Upper lobe of left lung (tissue), 6 donors: ENCODE results near the gene DCAF12L1. TPM values are rescaled to one million over a fixed set of nuclear protein-coding genes. Genes with fewer than 3 reads are reported as not detected.

Source experiments
- ATAC-seq, 2 donors: fragments of 200-7000 bp; cut with Tn5 transposase; one replicate each; pipeline ENCODE4 v1.9.1; 2022; ENCODE audit warnings: mild to moderate bottlenecking in 2 of 2, moderate library complexity in 2 of 2; ENCODE audit not compliant: low FRiP score in 2 of 2
- DNase-seq, 2 donors: peaks; one replicate each; pipeline ENCODE4 v3.0.0-alpha.2; 2019 to 2020
- H3K27ac ChIP-seq, 4 donors: fragments of 200-600 bp; sonication (generic); one replicate each; pipeline ENCODE4 v1.5.1; 2016 to 2019
- H3K27me3 ChIP-seq, 4 donors: fragments of 200-600 bp; sonication (generic); one replicate each; pipeline ENCODE4 v1.5.1; 2017 to 2019
- H3K36me3 ChIP-seq, 4 donors: fragments of 200-600 bp; sonication (generic); one replicate each; pipeline ENCODE4 v1.5.1; 2016 to 2019
- H3K4me1 ChIP-seq, 4 donors: fragments of 200-600 bp; sonication (generic); one replicate each; pipeline ENCODE4 v1.5.1; 2018 to 2019
- H3K4me3 ChIP-seq, 4 donors: fragments of 200-600 bp; sonication (generic); one replicate each; pipeline ENCODE4 v1.5.1; 2017 to 2019; ENCODE audit warnings: mild to moderate bottlenecking in 2 of 4, moderate library complexity in 1 of 4
- H3K9me3 ChIP-seq, 4 donors: fragments of 200-600 bp; sonication (generic); one replicate each; pipeline ENCODE4 v1.5.1; 2018 to 2019
- EP300 ChIP-seq, 4 donors: sonication (generic); formaldehyde crosslinking; IDR thresholded peaks; one replicate each; pipeline ENCODE4 v1.5.1; 2017; ENCODE audit warnings: antibody characterized with exemption in 4 of 4, control low read depth in 2 of 4
- POLR2A ChIP-seq, 4 donors: fragments of 450-650 bp; IDR thresholded peaks; one replicate each; pipeline ENCODE4 v1.5.1; 2016 to 2017; ENCODE audit warnings: antibody characterized with exemption in 4 of 4, mild to moderate bottlenecking in 2 of 4
- POLR2AphosphoS5 ChIP-seq, 2 donors: sonication (generic); formaldehyde crosslinking; IDR thresholded peaks; one replicate each; pipeline ENCODE4 v1.5.1; 2017; ENCODE audit warnings: antibody characterized with exemption in 2 of 2
- WGBS, 2 donors: methylation state at CpG; one replicate each; pipeline ENCODE4 v1.1.5; 2017 to 2018; 5-methylcytosine and 5-hydroxymethylcytosine counted together
- small RNA-seq, 4 donors: library from RNA; depleted of rRNA; stranded (forward); fragments of <200 nt; gene quantifications; one replicate each; pipeline ENCODE3, GENCODE V24; 2016
- total RNA-seq, 6 donors: library from RNA; depleted of rRNA in 4 of 6; stranded (reverse); fragments of >200 nt in 4 of 6; gene quantifications; one replicate each; pipeline versions ENCODE4 v1.1.0 to v1.2.1, GENCODE V29; 2016 to 2021
- TF ChIP-seq, protein P1 (sequence below), 6 experiments: fragments of 450-650 bp in 4 of 6; fragments of 200-600 bp in 2 of 6; sonication (generic) in 2 of 6; IDR thresholded peaks; one replicate each; pipeline ENCODE4 v1.5.1; 2016 to 2019; ENCODE audit warnings: antibody characterized with exemption in 6 of 6
- donor health status: DM: no; HTN: no; CAD: no; lungs with moderate emphysema.
- donor health status: DM: no; HTN: yes; CAD: no; lungs with severe emphysema.

DCAF12L1 gene
- total RNA-seq, 6 donors from 2014 or later = not detected

DNA sequence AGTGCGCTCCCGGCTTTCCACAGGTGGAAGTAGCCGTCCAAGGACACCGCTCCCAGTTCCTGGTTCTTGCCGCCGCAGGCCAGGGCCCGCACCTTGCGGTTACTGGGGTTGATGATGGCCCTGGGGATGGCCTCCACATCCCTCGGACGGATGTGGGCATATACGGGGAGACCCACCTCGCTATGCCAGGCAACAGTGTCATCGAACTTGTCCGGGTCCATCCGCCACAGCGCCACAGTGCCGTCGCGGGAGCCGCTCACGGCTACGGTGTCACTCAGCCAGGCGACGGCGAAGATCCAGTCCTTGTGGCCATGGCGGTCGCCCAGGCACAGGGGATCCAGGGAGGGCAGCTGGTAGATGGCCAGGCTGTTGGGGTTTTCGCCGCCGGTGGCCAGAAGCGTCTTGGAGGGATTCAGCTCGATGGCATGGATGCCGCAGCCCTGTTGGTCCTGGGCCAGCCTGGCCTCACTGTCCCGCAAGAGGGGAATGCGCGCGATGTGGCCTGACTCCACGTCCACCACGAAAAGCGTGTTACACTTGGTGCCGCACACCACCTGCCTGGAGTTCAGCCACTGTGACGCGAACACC is 795 bp downstream of the DCAF12L1 start:
- Histone ChIP-seq H3K27me3 (no peaks in the 10 kb centered on the region), H3K27ac (no peak overlapping the region), H3K4me1 (no peaks in the 10 kb centered on the region), H3K4me3 (no peak overlapping the region), H3K36me3 (no peaks in the 10 kb centered on the region), H3K9me3 (peaks cover 0 to 10% (median 0%) of the 10 kb centered on the region in 4 donors)
- TF ChIP-seq, protein P1, sequence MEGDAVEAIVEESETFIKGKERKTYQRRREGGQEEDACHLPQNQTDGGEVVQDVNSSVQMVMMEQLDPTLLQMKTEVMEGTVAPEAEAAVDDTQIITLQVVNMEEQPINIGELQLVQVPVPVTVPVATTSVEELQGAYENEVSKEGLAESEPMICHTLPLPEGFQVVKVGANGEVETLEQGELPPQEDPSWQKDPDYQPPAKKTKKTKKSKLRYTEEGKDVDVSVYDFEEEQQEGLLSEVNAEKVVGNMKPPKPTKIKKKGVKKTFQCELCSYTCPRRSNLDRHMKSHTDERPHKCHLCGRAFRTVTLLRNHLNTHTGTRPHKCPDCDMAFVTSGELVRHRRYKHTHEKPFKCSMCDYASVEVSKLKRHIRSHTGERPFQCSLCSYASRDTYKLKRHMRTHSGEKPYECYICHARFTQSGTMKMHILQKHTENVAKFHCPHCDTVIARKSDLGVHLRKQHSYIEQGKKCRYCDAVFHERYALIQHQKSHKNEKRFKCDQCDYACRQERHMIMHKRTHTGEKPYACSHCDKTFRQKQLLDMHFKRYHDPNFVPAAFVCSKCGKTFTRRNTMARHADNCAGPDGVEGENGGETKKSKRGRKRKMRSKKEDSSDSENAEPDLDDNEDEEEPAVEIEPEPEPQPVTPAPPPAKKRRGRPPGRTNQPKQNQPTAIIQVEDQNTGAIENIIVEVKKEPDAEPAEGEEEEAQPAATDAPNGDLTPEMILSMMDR (IDR thresholded peaks at IDR 0.05) = no peak
- TF ChIP-seq EP300 (IDR thresholded peaks at IDR 0.05) = no peak
- no peak for TF ChIP-seq POLR2A (IDR thresholded peaks at IDR 0.05)
- TF ChIP-seq POLR2AphosphoS5 (IDR thresholded peaks at IDR 0.05) = no peak
- peak in 1 of 2 donors; percentile 46 for DNase-seq
- WGBS, 2 donors = 76 to 100% methylated on average over 4 to 13 of the region's 43 CpGs
- peak in 1 of 2 donors; percentile 58 for ATAC-seq

DNA sequence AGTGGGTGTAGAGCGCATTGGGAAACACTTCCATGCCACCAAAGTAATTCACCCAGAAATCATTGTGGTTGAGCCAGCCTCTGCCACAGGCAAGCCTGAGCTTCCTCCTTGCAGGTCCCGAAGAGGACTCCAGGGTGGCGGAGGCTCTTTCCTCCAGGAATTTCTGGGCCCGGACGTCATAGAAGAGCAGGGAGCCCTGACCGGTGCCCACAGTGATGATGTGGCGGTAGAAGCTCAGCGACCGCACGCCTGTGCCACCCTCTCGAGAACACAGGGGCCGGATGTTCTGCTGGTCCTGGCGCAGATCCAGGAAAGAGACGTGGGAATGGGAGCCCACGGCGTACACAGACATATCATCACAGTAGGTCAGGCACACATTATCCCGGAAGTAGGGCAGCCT is 1.3 kb downstream of the DCAF12L1 start:
- TF ChIP-seq EP300 (IDR thresholded peaks at IDR 0.05) = no peak
- no peak for TF ChIP-seq POLR2A (IDR thresholded peaks at IDR 0.05)
- TF ChIP-seq, protein P1 (IDR thresholded peaks at IDR 0.05) = no peak
- no peak for TF ChIP-seq POLR2AphosphoS5 (IDR thresholded peaks at IDR 0.05)
- no peaks in the 10 kb centered on the region for H3K36me3 ChIP-seq
- ATAC-seq (no peak), DNase-seq (no peak)
- no peaks in the 10 kb centered on the region for H3K27me3 ChIP-seq
- H3K9me3 ChIP-seq = peaks cover 0 to 10% (median 0%) of the 10 kb centered on the region in 4 donors
- H3K4me1 ChIP-seq = no peaks in the 10 kb centered on the region
- H3K27ac ChIP-seq = no peak overlapping the region
- WGBS, 2 donors = 88 to 100% methylated on average over 1 to 17 of the region's 17 CpGs
- no peak overlapping the region for H3K4me3 ChIP-seq

DNA sequence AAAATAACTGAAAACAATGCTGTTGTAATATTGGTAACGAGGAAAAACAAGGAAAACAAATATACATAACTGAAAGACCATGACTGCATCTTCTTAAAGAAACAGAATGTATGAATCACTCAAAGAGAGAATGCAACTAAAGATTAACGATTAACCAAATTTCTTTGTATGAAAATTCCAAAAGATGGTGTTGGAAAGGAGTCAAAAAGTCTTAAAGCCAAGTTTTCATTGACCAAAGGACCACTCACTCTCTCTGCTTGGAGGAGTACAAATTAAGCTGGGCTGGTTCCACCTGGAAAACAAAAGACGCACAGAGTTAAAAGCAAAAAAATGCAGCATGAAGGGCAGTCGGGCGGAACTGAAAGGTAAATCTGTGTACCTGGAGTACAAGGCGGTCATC is 1.8 kb downstream of the DCAF12L1 start:
- no peak for ATAC-seq
- H3K36me3 ChIP-seq = no peaks in the 10 kb centered on the region
- H3K27ac ChIP-seq = no peak overlapping the region
- peaks cover 0 to 10% (median 0%) of the 10 kb centered on the region in 4 donors for H3K9me3 ChIP-seq
- no peak overlapping the region for H3K4me3 ChIP-seq
- WGBS, 2 donors = 67 to 81% methylated on average over 6 of the region's 6 CpGs
- H3K27me3 ChIP-seq = no peaks in the 10 kb centered on the region
- TF ChIP-seq, protein P1 (IDR thresholded peaks at IDR 0.05) = no peak
- TF ChIP-seq POLR2AphosphoS5 (IDR thresholded peaks at IDR 0.05) (no peak), EP300 (IDR thresholded peaks at IDR 0.05) (no peak), POLR2A (IDR thresholded peaks at IDR 0.05) (no peak)
- DNase-seq = no peak
- no peaks in the 10 kb centered on the region for H3K4me1 ChIP-seq

DNA sequence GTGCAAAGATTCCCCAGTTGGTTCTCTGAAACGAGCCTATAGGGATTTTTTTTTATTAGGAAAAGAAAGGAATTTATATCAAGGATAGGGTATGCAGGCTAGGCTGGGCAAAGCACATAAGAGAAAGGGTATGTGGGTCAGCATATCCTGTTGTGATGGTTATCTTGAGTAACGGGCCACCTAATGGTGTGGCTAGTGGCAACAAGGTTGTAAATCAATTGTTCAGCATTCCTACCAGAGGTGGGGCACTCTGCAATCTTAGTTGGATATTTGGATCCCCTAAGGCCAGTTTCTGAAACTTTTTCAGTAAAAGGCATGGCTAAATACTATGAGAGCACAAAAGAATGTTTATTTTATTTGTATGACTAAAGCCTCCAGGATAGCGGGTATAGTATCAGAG is 42.7 kb downstream of the DCAF12L1 start:
- ATAC-seq = no peak
- 45 to 56% methylated on average over 3 of the region's 3 CpGs for WGBS, 2 donors
- Histone ChIP-seq H3K9me3 (no peaks in the 10 kb centered on the region), H3K4me1 (no peaks in the 10 kb centered on the region), H3K27me3 (no peaks in the 10 kb centered on the region), H3K4me3 (no peak overlapping the region), H3K36me3 (no peaks in the 10 kb centered on the region), H3K27ac (no peak overlapping the region)
- no peak for DNase-seq
- TF ChIP-seq POLR2AphosphoS5 (IDR thresholded peaks at IDR 0.05) (no peak), EP300 (IDR thresholded peaks at IDR 0.05) (no peak), POLR2A (IDR thresholded peaks at IDR 0.05) (no peak)

Small RNA genes lying within 50 kb of the gene (small RNA-seq; reads per million reads assigned to genes)
- 0 reads per million in 4 donors for gene Z69908.1
